Activated T-helper 1 cell treated with Interleukin-2 at 50 U/mL for 16 hours (primary cell): ENCODE measurements around the gene RAVER1.
"Not testable (repeated sequence)": the region's sequence is repeated elsewhere in the genome, so short reads cannot be mapped to it uniquely, and the experiment has no call there.

Source experiments
- DNase-seq: peaks from one replicate; pipeline ENCODE4 v3.0.0-alpha.2; 2020; ENCODE audit warnings: low read depth

The RAVER1 gene

GRCh38 chr19:10290357-10290875, 42.9 kb downstream of the RAVER1 start:
- no peak for DNase-seq

- no peak for DNase-seq
Observed at GRCh38 chr19:10289836-10290356, 43.4 kb downstream of the RAVER1 start, which contains the start of gene ICAM5. TSS of gene ICAM5 (plus strand) at chr19:10289952. CDS start at chr19:10290044, 92 bp downstream.

GRCh38 chr19:10289167-10289835, 44.0 kb downstream of the RAVER1 start:
- peak; percentile 26 for DNase-seq

- DNase-seq: no peak
Observed at GRCh38 chr19:10288662-10289166, 44.6 kb downstream of the RAVER1 start.

GRCh38 chr19:10286803-10287737, 46.3 kb downstream of the RAVER1 start, which contains the start of gene ICAM4:
TSS of gene ICAM4 (plus strand) at chr19:10286955. CDS start at chr19:10287013, 58 bp downstream.
- no peak for DNase-seq

- no peak for DNase-seq
Observed at GRCh38 chr19:10285393-10285792, 47.9 kb downstream of the RAVER1 start.

- DNase-seq: no peak
Observed at GRCh38 chr19:10284960-10285278, 48.4 kb downstream of the RAVER1 start.

- DNase-seq: no peak
Observed at GRCh38 chr19:10284065-10284959, 49.0 kb downstream of the RAVER1 start.

GRCh38 chr19:10283301-10284064, 49.8 kb downstream of the RAVER1 start:
- no peak for DNase-seq

- DNase-seq: not testable (repeated sequence)
Observed at GRCh38 chr19:10282043-10282442, 51.3 kb downstream of the RAVER1 start.

- DNase-seq: no peak
Observed at GRCh38 chr19:10279737-10280442, 53.4 kb downstream of the RAVER1 start.

- DNase-seq: no peak
Observed at GRCh38 chr19:10278935-10279334, 54.4 kb downstream of the RAVER1 start.

GRCh38 chr19:10277795-10278589, 55.3 kb downstream of the RAVER1 start:
- DNase-seq: no peak

GRCh38 chr19:10274589-10274988, 58.7 kb downstream of the RAVER1 start:
- no peak for DNase-seq

- DNase-seq: no peak
Observed at GRCh38 chr19:10271543-10272086, 61.7 kb downstream of the RAVER1 start.

GRCh38 chr19:10270616-10271394, 62.5 kb downstream of the RAVER1 start, which contains the start of gene ICAM1:
TSS of gene ICAM1 (plus strand) at chr19:10271120. CDS start at chr19:10271160, 40 bp downstream.
- DNase-seq: peak; percentile 57

- DNase-seq: peak; percentile 55
Observed at GRCh38 chr19:10270180-10270615, 63.1 kb downstream of the RAVER1 start.
